Measurements from ENCODE around the gene DTNBP1.

The DTNBP1 gene

GRCh38 chr6:15476631-15477380 lies 186.0 kb downstream of the DTNBP1 start:
- FAIRE-seq, result no peak

- no peak for FAIRE-seq
Measured at GRCh38 chr6:15475872-15476271, 187.0 kb downstream of the DTNBP1 start.

GRCh38 chr6:15475261-15475660 lies 187.6 kb downstream of the DTNBP1 start:
- FAIRE-seq, result no peak

- no peak for FAIRE-seq
Measured at GRCh38 chr6:15474196-15474595, 188.6 kb downstream of the DTNBP1 start.

- no peak for FAIRE-seq
Measured at GRCh38 chr6:15473741-15474161, 189.1 kb downstream of the DTNBP1 start.

GRCh38 chr6:15473174-15473573 lies 189.7 kb downstream of the DTNBP1 start:
- no peak for FAIRE-seq

Data from islet of Langerhans (tissue), 1 donor.